Keratinocyte (primary cell): ENCODE results near the gene COPS8. TPM values are rescaled to one million over a fixed set of nuclear protein-coding genes. Genes with fewer than 3 reads are reported as not detected.

Experiments
- DNase-seq: peaks from one replicate; pipeline ENCODE4 v3.0.0-alpha.2; 2011; ENCODE audit warnings: low read depth, missing footprints, low spot score
- FAIRE-seq: peaks from 2 replicates; lab custom pipeline; 2011; peaks lifted over from hg19 to GRCh38; lab: Jason Lieb, UNC
- H2AFZ ChIP-seq: 2 replicates; pipeline ENCODE4 v1.6.0; 2012; ENCODE audit warnings: low read length, control low read depth, inconsistent platforms; ENCODE audit not compliant: control insufficient read depth
- H3K27ac ChIP-seq: 2 replicates; pipeline ENCODE4 v1.5.1; 2011; ENCODE audit warnings: low read length; ENCODE audit not compliant: control insufficient read depth, insufficient read depth
- H3K27me3 ChIP-seq: 3 replicates; pipeline ENCODE4 v1.6.0; 2011; ENCODE audit warnings: low read length; ENCODE audit not compliant: control insufficient read depth, insufficient read depth; ENCODE audit errors: extremely low read depth
- H3K36me3 ChIP-seq, 2 experiments: 2 replicates in 1 of 2; 3 replicates in 1 of 2; pipeline ENCODE4 v1.5.1; 2011; ENCODE audit warnings: low read length in 2 of 2, mild to moderate bottlenecking in 1 of 2; ENCODE audit not compliant: control insufficient read depth in 2 of 2, insufficient read depth in 2 of 2; ENCODE audit errors: extremely low read depth in 1 of 2
- H3K4me1 ChIP-seq: 3 replicates; pipeline ENCODE4 v1.5.1; 2011; ENCODE audit warnings: low read length; ENCODE audit not compliant: control insufficient read depth, insufficient read depth; ENCODE audit errors: extremely low read depth
- H3K4me2 ChIP-seq: 3 replicates; pipeline ENCODE4 v1.6.0; 2011; ENCODE audit warnings: low read depth, low read length; ENCODE audit not compliant: control insufficient read depth, insufficient read depth; ENCODE audit errors: extremely low read depth
- H3K4me3 ChIP-seq, 3 experiments: fragments of 200-600 bp in 1 of 3; sonication (generic) in 1 of 3; 2 replicates in 2 of 3; 3 replicates in 1 of 3; pipeline ENCODE4 v1.5.1; 2011 to 2016; ENCODE audit warnings: low read length in 3 of 3, mild to moderate bottlenecking in 3 of 3, control low read depth in 2 of 3, inconsistent platforms in 1 of 3, low read depth in 1 of 3, mixed read lengths in 1 of 3, mixed run types in 1 of 3, moderate library complexity in 1 of 3; ENCODE audit not compliant: control insufficient read depth in 2 of 3, insufficient read depth in 2 of 3; ENCODE audit errors: extremely low read depth in 1 of 3
- H3K79me2 ChIP-seq: 2 replicates; pipeline ENCODE4 v1.6.0; 2012; ENCODE audit warnings: low read length; ENCODE audit not compliant: control insufficient read depth, insufficient read depth
- H3K9ac ChIP-seq: 3 replicates; pipeline ENCODE4 v1.6.0; 2011; ENCODE audit warnings: low read length; ENCODE audit not compliant: control insufficient read depth, insufficient read depth; ENCODE audit errors: extremely low read depth
- H3K9me1 ChIP-seq: 3 replicates; pipeline ENCODE4 v1.6.0; 2011; ENCODE audit warnings: low read length; ENCODE audit not compliant: control insufficient read depth, insufficient read depth; ENCODE audit errors: extremely low read depth
- H3K9me3 ChIP-seq: 2 replicates; pipeline ENCODE4 v1.5.1; 2012; ENCODE audit warnings: low read depth, low read length; ENCODE audit not compliant: control insufficient read depth
- H4K20me1 ChIP-seq: 3 replicates; pipeline ENCODE4 v1.6.0; 2011; ENCODE audit warnings: low read length; ENCODE audit not compliant: control insufficient read depth, insufficient read depth; ENCODE audit errors: extremely low read depth
- CTCF ChIP-seq, 3 experiments: IDR thresholded peaks in 1 of 3; conservative IDR thresholded peaks in 1 of 3; optimal IDR thresholded peaks in 1 of 3; 2 replicates in 2 of 3; 3 replicates in 1 of 3; pipeline versions ENCODE3 to v1.5.1; 2011; ENCODE audit warnings: low read length in 3 of 3, mild to moderate bottlenecking in 3 of 3, moderate library complexity in 2 of 3, control low read depth in 1 of 3, inconsistent platforms in 1 of 3; ENCODE audit not compliant: insufficient read depth in 2 of 3; ENCODE audit errors: extremely low read depth in 1 of 3
- EZH2 ChIP-seq: IDR thresholded peaks from one replicate; pipeline ENCODE4 v1.6.1; 2012; ENCODE audit warnings: inconsistent platforms, mild to moderate bottlenecking, low read length, moderate library complexity
- dilution Hi-C: fragments of 300-500 bp; cut with MboI; formaldehyde crosslinking; loops from one replicate; pipeline ENCODE4 v1.7.0; 2020; ENCODE audit warnings: low sequenced_read_pairs; ENCODE audit not compliant: extremely low pct_ligation_motif_present
- polyA plus RNA-seq, 5 experiments: library from polyadenylated mRNA; depleted of rRNA in 3 of 5; stranded (reverse) in 3 of 5; stranded (forward) in 1 of 5; unstranded in 1 of 5; fragments of >200 nt; gene quantifications; 1 replicate in 1 of 5; 2 replicates in 3 of 5; 3 replicates in 1 of 5; pipeline versions ENCODE4 v1.2.1 to v1.2.3, GENCODE V29; 2011 to 2012; ENCODE audit warnings: missing spikeins in 2 of 5, low read depth in 1 of 5, low replicate concordance in 1 of 5

The COPS8 gene
- polyA plus RNA-seq, 1 donor (not counting 4 experiments of a cell fraction or from before 2014, with no cell fraction given) = 136 TPM

GRCh38 chr2:237041231-237041630 lies 44.5 kb upstream of the COPS8 start:
- H3K4me3 ChIP-seq = no peak overlapping the region
- no peaks in the 10 kb centered on the region for H3K79me2 ChIP-seq
- TF ChIP-seq EZH2 = no peak
- no peak for TF ChIP-seq CTCF (optimal IDR thresholded peaks at IDR 0.05 in 1 of 3, IDR thresholded peaks at IDR 0.05 in 1 of 3, conservative IDR thresholded peaks at IDR 0.05 in 1 of 3; ENCODE audit: extremely low read depth in 1 of 3, insufficient read depth in 2 of 3, low read length in 3 of 3)
- H2AFZ ChIP-seq = no peak overlapping the region
- peaks cover 4% of the 10 kb centered on the region for H3K4me1 ChIP-seq
- no peaks in the 10 kb centered on the region for H3K9me3 ChIP-seq
- no peaks in the 10 kb centered on the region for H4K20me1 ChIP-seq
- DNase-seq (no peak), FAIRE-seq (no peak)
- H3K9me1 ChIP-seq = no peaks in the 10 kb centered on the region
- no peaks in the 10 kb centered on the region for H3K27me3 ChIP-seq
- dilution Hi-C loops = no loop called here
- H3K27ac ChIP-seq = no peak overlapping the region
- no peak overlapping the region for H3K9ac ChIP-seq
- H3K36me3 ChIP-seq = no peaks in the 10 kb centered on the region
- H3K4me2 ChIP-seq = no peak overlapping the region

GRCh38 chr2:237042101-237042500 lies 43.6 kb upstream of the COPS8 start:
- no peak overlapping the region for H2AFZ ChIP-seq
- dilution Hi-C loops = no loop called here
- H3K36me3 ChIP-seq = no peaks in the 10 kb centered on the region
- no peak for FAIRE-seq
- no peak overlapping the region for H3K4me2 ChIP-seq
- TF ChIP-seq EZH2 = no peak
- no peak for TF ChIP-seq CTCF (optimal IDR thresholded peaks at IDR 0.05 in 1 of 3, IDR thresholded peaks at IDR 0.05 in 1 of 3, conservative IDR thresholded peaks at IDR 0.05 in 1 of 3; ENCODE audit: extremely low read depth in 1 of 3, insufficient read depth in 2 of 3, low read length in 3 of 3)
- no peak for DNase-seq
- H3K4me3 ChIP-seq = no peak overlapping the region
- H4K20me1 ChIP-seq = no peaks in the 10 kb centered on the region
- no peaks in the 10 kb centered on the region for H3K27me3 ChIP-seq
- H3K9ac ChIP-seq = no peak overlapping the region
- no peaks in the 10 kb centered on the region for H3K9me3 ChIP-seq
- no peaks in the 10 kb centered on the region for H3K79me2 ChIP-seq
- H3K4me1 ChIP-seq = peaks cover 4% of the 10 kb centered on the region
- H3K9me1 ChIP-seq = no peaks in the 10 kb centered on the region
- no peak overlapping the region for H3K27ac ChIP-seq
